Thyroid gland (tissue), 4 donors: Measurements from ENCODE around the gene PET100.

Experiments
- CTCF ChIP-seq, 6 experiments: fragments of 200-600 bp in 3 of 6; fragments of 450-650 bp in 3 of 6; sonication (generic) in 3 of 6; IDR thresholded peaks; one replicate each; pipeline ENCODE4 v1.5.1; 2016 to 2019; ENCODE audit warnings: antibody characterized with exemption in 6 of 6, mild to moderate bottlenecking in 2 of 6, inconsistent platforms in 1 of 6, moderate library complexity in 1 of 6
- POLR2A ChIP-seq, 2 donors: fragments of 450-650 bp; IDR thresholded peaks; one replicate each; pipeline ENCODE4 v1.6.1; 2017; ENCODE audit warnings: antibody characterized with exemption in 2 of 2, mild to moderate bottlenecking in 2 of 2, moderate library complexity in 1 of 2

DNA sequence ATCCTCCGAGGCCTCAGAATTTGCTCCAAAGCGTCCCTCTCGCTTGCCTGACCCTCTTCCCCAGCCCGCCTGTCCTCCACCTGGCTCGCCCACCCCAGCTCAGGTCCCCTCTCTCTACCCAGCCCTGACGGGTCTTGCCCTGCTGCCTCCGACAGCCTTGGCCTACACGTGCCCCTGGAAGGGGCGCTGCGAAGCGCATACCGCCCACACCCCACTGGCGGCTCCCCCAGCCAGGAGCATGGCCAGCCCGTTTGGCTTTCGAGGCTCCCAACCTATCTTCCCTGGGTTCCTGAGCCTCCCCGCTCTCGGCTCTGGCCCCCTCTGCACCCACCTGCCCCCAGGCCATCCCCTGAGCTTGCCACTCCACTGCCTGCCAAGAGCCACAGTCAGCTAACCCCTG is 4.8 kb upstream of the PET100 start:
- TF ChIP-seq POLR2A (IDR thresholded peaks at IDR 0.05) (no peak), CTCF (IDR thresholded peaks at IDR 0.05) (no peak)
